Hepatocyte (in vitro differentiated cells): Measurements from ENCODE around the gene LLPH. TPM values are rescaled to one million over a fixed set of nuclear protein-coding genes. Genes with fewer than 3 reads are reported as not detected.

ENCODE experiments used
- DNase-seq: peaks from one replicate; pipeline ENCODE4 v3.0.0-alpha.2; 2016; ENCODE audit warnings: low spot score
- H2AFZ ChIP-seq: fragments of 200-600 bp; sonication (generic); 2 replicates; pipeline ENCODE4 v1.6.0; 2016; ENCODE audit warnings: antibody characterized with exemption, mild to moderate bottlenecking
- H3K27ac ChIP-seq: fragments of 200-600 bp; sonication (generic); 2 replicates; pipeline ENCODE4 v1.5.1; 2016; ENCODE audit warnings: mild to moderate bottlenecking
- H3K27me3 ChIP-seq: fragments of 200-600 bp; sonication (generic); 2 replicates; pipeline ENCODE4 v1.6.1; 2016
- H3K36me3 ChIP-seq: fragments of 200-600 bp; sonication (generic); replicated peaks from 2 replicates; pipeline ENCODE4 v1.5.1; 2016; ENCODE audit warnings: low read depth; ENCODE audit not compliant: insufficient read depth
- H3K4me1 ChIP-seq: fragments of 200-600 bp; sonication (generic); 2 replicates; pipeline ENCODE4 v1.5.1; 2016; ENCODE audit warnings: mild to moderate bottlenecking, moderate library complexity; ENCODE audit not compliant: insufficient read depth
- H3K4me2 ChIP-seq: fragments of 200-600 bp; sonication (generic); 2 replicates; pipeline ENCODE4 v1.6.0; 2016
- H3K4me3 ChIP-seq: fragments of 200-600 bp; sonication (generic); 2 replicates; pipeline ENCODE4 v1.5.1; 2016; ENCODE audit warnings: mild to moderate bottlenecking
- H3K79me2 ChIP-seq: fragments of 200-600 bp; sonication (generic); 2 replicates; pipeline ENCODE4 v1.6.0; 2017; ENCODE audit warnings: mild to moderate bottlenecking
- H3K9me2 ChIP-seq: fragments of 200-600 bp; sonication (generic); replicated peaks from 2 replicates; pipeline ENCODE4 v1.6.0; 2017; ENCODE audit warnings: mild to moderate bottlenecking; ENCODE audit not compliant: insufficient read depth
- H3K9me3 ChIP-seq: fragments of 200-600 bp; sonication (generic); 2 replicates; pipeline ENCODE4 v1.5.1; 2016; ENCODE audit warnings: low read depth, mild to moderate bottlenecking
- H4K20me1 ChIP-seq: fragments of 200-600 bp; sonication (generic); 2 replicates; pipeline ENCODE4 v1.6.0; 2016; ENCODE audit warnings: mild to moderate bottlenecking; ENCODE audit not compliant: insufficient read depth, poor library complexity, severe bottlenecking
- EZH2 ChIP-seq: fragments of 200-600 bp; sonication (generic); IDR thresholded peaks from 2 replicates; pipeline ENCODE4 v1.6.1; 2016; ENCODE audit warnings: antibody characterized with exemption, mild to moderate bottlenecking, borderline replicate concordance
- EZH2phosphoT487 ChIP-seq: fragments of 200-600 bp; sonication (generic); IDR thresholded peaks from one replicate; pipeline ENCODE4 v1.6.1; 2018; ENCODE audit warnings: antibody characterized with exemption, mild to moderate bottlenecking, low read depth, moderate library complexity; ENCODE audit not compliant: unreplicated experiment, severe bottlenecking
- WGBS: methylation state at CpG from one replicate; pipeline ENCODE4 v1.1.6; 2016; ENCODE audit warnings: low lambda C conversion rate; ENCODE audit errors: missing lambda C conversion rate; 5-methylcytosine and 5-hydroxymethylcytosine counted together
- polyA plus RNA-seq: library from polyadenylated mRNA; unstranded; fragments of >200 nt; fragmentation: Nextera tagmentation; extraction: Ambion mirVana; gene quantifications from 2 replicates; pipeline ENCODE4 v1.2.1, GENCODE V29; 2016
- total RNA-seq: library from RNA; depleted of rRNA; stranded (reverse); fragments of >200 nt; gene quantifications from 2 replicates; pipeline ENCODE4 v1.2.3, GENCODE V29; 2014
- TF ChIP-seq, protein P1 (sequence below): fragments of 200-600 bp; sonication (generic); IDR thresholded peaks from 2 replicates; pipeline ENCODE4 v1.5.1; 2016; ENCODE audit warnings: antibody characterized with exemption, mild to moderate bottlenecking; ENCODE audit not compliant: poor library complexity

Gene LLPH
- total and polyA plus RNA-seq, 2 experiments from 2014 or later: 17.4 to 41.1 TPM

GRCh38 chr12:66162701-66163100 lies 32.2 kb upstream of the LLPH start:
- no peak overlapping the region for H3K27ac ChIP-seq
- WGBS: 83% methylated on average over 2 of the region's 2 CpGs

GRCh38 chr12:66160704-66161103 lies 30.2 kb upstream of the LLPH start:
- WGBS: over 99% methylated on average over 22 of the region's 28 CpGs

More at GRCh38 chr12:66162701-66163100, 32.2 kb upstream of the LLPH start:
- H2AFZ ChIP-seq: no peak overlapping the region
- peaks cover 5% of the 10 kb centered on the region for H4K20me1 ChIP-seq
- H3K9me3 ChIP-seq: peaks cover 7% of the 10 kb centered on the region
- H3K27me3 ChIP-seq: no peaks in the 10 kb centered on the region
- H3K4me2 ChIP-seq: no peak overlapping the region
- H3K4me3 ChIP-seq: no peak overlapping the region
- H3K36me3 ChIP-seq: no peaks in the 10 kb centered on the region
- peaks cover 2% of the 10 kb centered on the region for H3K4me1 ChIP-seq
- DNase-seq: no peak
- no peaks in the 10 kb centered on the region for H3K9me2 ChIP-seq
- H3K79me2 ChIP-seq: peaks cover 83% of the 10 kb centered on the region
- TF ChIP-seq EZH2: no peak
- TF ChIP-seq EZH2phosphoT487: no peak
- TF ChIP-seq, protein P1, sequence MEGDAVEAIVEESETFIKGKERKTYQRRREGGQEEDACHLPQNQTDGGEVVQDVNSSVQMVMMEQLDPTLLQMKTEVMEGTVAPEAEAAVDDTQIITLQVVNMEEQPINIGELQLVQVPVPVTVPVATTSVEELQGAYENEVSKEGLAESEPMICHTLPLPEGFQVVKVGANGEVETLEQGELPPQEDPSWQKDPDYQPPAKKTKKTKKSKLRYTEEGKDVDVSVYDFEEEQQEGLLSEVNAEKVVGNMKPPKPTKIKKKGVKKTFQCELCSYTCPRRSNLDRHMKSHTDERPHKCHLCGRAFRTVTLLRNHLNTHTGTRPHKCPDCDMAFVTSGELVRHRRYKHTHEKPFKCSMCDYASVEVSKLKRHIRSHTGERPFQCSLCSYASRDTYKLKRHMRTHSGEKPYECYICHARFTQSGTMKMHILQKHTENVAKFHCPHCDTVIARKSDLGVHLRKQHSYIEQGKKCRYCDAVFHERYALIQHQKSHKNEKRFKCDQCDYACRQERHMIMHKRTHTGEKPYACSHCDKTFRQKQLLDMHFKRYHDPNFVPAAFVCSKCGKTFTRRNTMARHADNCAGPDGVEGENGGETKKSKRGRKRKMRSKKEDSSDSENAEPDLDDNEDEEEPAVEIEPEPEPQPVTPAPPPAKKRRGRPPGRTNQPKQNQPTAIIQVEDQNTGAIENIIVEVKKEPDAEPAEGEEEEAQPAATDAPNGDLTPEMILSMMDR: no peak

GRCh38 chr12:66159123-66159522 lies 28.6 kb upstream of the LLPH start:
- Histone ChIP-seq H3K36me3 (no peaks in the 10 kb centered on the region), H2AFZ (no peak overlapping the region), H3K9me2 (no peaks in the 10 kb centered on the region), H3K4me1 (no peaks in the 10 kb centered on the region), H3K27me3 (no peaks in the 10 kb centered on the region), H3K4me3 (no peak overlapping the region), H3K27ac (no peak overlapping the region), H3K79me2 (peaks cover 75% of the 10 kb centered on the region), H3K9me3 (no peaks in the 10 kb centered on the region), H3K4me2 (no peak overlapping the region), H4K20me1 (peaks cover 8% of the 10 kb centered on the region)
- DNase-seq: no peak
- TF ChIP-seq EZH2 (no peak), EZH2phosphoT487 (no peak)
- TF ChIP-seq, protein P1: no peak

More at GRCh38 chr12:66160704-66161103, 30.2 kb upstream of the LLPH start:
- no peaks in the 10 kb centered on the region for H3K4me1 ChIP-seq
- H3K36me3 ChIP-seq: no peaks in the 10 kb centered on the region
- peaks cover 82% of the 10 kb centered on the region for H3K79me2 ChIP-seq
- TF ChIP-seq EZH2phosphoT487: no peak
- TF ChIP-seq, protein P1: no peak
- no peak for TF ChIP-seq EZH2
- DNase-seq: no peak
- no peaks in the 10 kb centered on the region for H3K27me3 ChIP-seq
- no peak overlapping the region for H3K4me2 ChIP-seq
- H3K4me3 ChIP-seq: no peak overlapping the region
- no peak overlapping the region for H2AFZ ChIP-seq
- H3K9me3 ChIP-seq: peaks cover 7% of the 10 kb centered on the region
- no peaks in the 10 kb centered on the region for H3K9me2 ChIP-seq
- H3K27ac ChIP-seq: no peak overlapping the region
- peaks cover 5% of the 10 kb centered on the region for H4K20me1 ChIP-seq

DNA sequence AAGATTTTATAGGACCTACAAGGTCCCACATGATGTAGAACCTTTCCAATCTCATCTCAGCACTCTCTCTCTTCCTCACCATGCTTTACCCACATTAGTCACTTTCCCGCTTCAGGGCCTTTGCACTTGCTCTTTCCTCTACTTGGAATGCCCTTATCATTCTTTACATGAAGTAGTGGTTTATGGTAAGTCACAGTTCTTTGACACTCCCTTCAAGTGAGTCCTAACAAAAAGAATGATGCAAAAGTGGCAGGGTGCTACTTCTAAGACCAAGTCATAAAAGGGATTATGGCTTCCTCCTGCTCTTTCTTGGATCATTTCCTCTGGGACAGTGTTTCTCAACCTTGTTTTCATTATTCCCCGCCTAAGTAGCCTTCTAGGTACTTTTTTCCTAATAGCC lies 26.1 kb upstream of the LLPH start:
- no peak for DNase-seq
- WGBS: 97% methylated on average over 2 of the region's 2 CpGs
- H3K79me2 ChIP-seq: peaks cover 59% of the 10 kb centered on the region

More for the DNA sequence above, 26.1 kb upstream of the LLPH start:
- H3K4me1 ChIP-seq: no peaks in the 10 kb centered on the region
- no peak overlapping the region for H2AFZ ChIP-seq
- H4K20me1 ChIP-seq: peaks cover 3% of the 10 kb centered on the region
- no peaks in the 10 kb centered on the region for H3K9me3 ChIP-seq
- H3K4me3 ChIP-seq: no peak overlapping the region
- no peaks in the 10 kb centered on the region for H3K9me2 ChIP-seq
- H3K4me2 ChIP-seq: no peak overlapping the region
- H3K27me3 ChIP-seq: no peaks in the 10 kb centered on the region
- TF ChIP-seq EZH2phosphoT487 (no peak), EZH2 (no peak)
- TF ChIP-seq, protein P1: no peak
- H3K36me3 ChIP-seq: no peaks in the 10 kb centered on the region
- H3K27ac ChIP-seq: no peak overlapping the region
